Astrocyte of the cerebellum (primary cell): ENCODE measurements around the gene AANAT.

Source experiments
- DNase-seq: peaks from one replicate; pipeline ENCODE4 v3.0.0-alpha.2; 2011; ENCODE audit warnings: low read depth
- H3K4me3 ChIP-seq: 2 replicates; pipeline ENCODE4 v1.5.1; 2011; ENCODE audit warnings: mild to moderate bottlenecking, low read depth, low read length, moderate library complexity
- CTCF ChIP-seq: IDR thresholded peaks from 2 replicates; pipeline ENCODE4 v1.5.1; 2012; ENCODE audit warnings: low read length, low read depth, moderate library complexity, mild to moderate bottlenecking; ENCODE audit errors: missing control alignments
- in situ Hi-C: cut with HindIII; loops from 2 replicates; pipeline ENCODE4 v1.10.0; 2017; ENCODE audit warnings: low sequenced_read_pairs

AANAT gene

DNA sequence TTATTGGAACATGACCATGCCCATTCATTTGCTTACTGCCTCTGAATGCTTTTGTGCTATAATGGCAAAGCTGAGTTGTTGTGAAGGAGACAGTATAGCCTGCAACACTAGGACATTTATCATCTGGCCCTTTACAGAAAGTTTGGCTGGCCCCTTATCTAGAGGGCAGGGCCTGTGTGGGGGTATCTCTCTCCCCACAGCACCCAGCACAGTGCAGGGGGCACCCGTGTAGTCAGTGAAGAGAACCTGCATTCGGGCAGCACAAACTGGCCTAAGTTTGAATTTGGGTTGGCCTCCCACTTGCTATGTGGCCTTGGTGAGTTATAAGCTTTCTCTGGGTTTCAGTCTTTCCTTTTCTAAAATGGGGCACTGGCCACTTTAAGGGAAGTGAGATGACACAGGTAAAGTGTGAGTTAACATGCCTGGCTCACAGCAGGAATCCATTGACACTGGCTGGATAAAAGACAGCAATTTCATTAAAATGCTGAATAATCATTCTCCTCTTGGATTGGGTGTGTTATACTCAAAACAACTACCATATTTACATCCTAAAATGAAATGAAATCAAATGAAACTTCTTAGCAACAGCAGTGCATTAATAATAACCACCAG lies 26.5 kb upstream of the AANAT start:
- no peak for DNase-seq
- no peak overlapping the region for H3K4me3 ChIP-seq
- in situ Hi-C loops = no loop called here
- TF ChIP-seq CTCF = no peak

DNA sequence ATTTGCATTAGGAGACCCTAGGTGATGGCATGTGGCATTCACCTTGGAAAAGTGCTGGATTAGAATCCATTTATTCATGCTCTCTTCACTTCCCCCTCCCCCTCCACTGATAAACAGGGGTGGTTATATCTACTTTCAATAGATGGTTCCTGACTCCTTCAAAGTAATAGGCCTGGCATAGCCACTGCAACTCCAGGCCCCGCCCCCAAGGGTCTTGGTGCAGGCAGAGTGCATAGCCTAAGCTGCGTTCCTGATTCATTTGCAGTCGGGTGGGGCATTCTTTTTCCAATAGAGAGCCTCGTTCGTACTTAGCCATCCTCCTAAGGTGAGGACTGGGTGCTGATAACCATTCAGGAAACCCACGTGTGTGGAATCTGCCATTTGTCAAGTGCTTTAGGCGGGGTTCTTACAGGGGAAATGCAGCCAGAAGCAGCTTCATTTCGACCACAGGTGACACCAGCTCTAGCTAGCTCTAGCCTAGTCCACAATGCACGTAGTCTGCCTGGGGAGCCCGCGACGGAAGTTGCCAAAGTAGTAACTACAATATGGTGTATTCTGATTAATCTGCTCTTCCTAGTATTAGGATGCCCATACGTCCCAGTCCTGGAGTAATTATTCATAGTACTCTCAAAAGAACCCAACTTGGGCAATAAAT lies 25.6 kb upstream of the AANAT start:
- no peak for TF ChIP-seq CTCF
- no peak for DNase-seq
- in situ Hi-C loops = no loop called here
- no peak overlapping the region for H3K4me3 ChIP-seq

DNA sequence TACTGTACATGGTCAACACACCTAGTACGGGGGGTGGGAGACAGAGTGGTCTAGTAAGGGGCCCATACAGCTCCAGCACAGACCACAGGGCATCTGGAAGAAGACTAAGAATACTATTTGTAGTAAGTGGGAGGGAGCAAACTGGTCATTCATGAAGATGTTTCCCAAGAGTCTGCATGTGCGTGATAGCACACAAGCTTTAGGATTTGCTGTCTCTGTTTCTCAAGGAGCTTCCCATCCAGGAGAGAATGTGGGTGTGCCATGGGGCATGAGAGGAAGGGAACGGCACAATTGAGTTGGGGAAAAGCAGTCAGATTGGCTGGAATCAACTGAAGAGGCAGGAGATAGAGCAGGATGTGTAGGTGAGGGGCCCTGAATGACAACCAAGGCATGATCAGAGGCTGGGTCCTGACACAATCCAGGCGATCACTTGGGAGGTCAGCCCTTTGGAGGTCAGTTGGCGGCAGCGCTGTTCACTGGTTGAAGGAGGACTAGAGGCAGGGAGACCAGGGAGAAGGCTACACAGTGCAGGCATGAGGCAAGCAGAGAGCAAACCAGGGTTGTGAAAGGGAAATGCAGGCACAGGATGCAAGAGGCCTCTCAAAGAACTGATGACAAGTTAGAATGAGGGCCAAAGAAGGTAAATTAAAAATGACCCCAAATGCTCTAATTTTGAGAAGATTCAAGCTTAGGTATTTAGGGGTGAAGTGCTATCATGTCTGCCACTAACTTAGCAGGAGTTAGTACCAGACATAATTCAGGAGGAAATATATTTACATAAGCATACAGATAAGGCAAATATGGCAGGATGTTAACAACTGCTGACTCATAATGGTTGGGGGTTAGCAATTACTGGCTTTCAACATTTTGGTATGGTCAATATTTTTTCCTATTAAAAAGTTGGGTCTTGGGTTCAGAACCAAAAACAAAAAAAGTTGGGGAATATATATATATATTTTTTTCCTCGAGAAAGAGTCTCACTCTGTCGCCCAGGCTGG lies 24.8 kb upstream of the AANAT start:
- in situ Hi-C loops = no loop called here
- no peak overlapping the region for H3K4me3 ChIP-seq
- DNase-seq = no peak
- TF ChIP-seq CTCF = no peak

DNA sequence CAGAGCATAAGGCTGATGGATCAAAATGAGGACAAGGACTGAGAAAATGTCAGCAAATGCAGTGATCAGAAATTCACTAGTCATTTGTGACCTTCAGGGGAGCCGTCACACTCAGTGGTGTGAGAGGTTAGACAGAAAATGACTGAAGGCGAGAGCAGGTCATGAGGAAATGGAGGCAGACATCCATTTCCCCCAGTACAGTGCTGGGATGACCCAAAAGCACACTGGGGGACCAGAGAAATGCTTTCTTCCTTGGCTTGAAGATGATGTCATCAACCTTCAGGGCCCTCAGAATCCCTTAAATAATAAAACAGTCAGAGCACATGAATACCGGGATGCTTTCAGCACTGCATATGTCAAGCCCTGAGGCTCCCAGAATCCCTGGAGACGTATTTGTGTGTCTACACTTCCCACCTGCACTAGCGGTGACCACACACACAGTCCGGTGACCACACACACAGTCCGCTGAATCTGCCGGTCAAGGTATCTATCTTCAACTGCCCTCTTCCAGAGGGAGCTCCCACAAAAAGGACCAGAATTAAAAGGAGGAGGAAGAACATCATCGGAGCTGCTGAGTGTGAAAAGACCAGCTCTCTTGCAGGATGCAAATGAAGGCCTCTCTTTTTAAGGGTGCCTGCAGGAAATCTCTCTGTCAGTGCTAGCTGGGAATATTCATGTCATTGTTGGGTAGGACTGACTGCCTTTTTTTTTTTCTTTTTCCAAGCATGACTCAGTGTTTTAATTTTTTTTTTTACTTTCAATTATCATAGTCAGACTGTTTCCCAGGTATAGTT lies 22.7 kb upstream of the AANAT start:
- in situ Hi-C loops = no loop called here
- no peak overlapping the region for H3K4me3 ChIP-seq
- TF ChIP-seq CTCF = no peak
- DNase-seq = no peak

GRCh38 chr17:76445697-76446448 lies 21.5 kb upstream of the AANAT start:
- no peak overlapping the region for H3K4me3 ChIP-seq
- TF ChIP-seq CTCF = no peak
- in situ Hi-C loops = no loop called here
- no peak for DNase-seq
